ENCODE data around the gene C11orf86.
"Not testable (repeated sequence)": the region's sequence is repeated elsewhere in the genome, so short reads cannot be mapped to it uniquely, and the experiment has no call there.

The C11orf86 gene

DNA sequence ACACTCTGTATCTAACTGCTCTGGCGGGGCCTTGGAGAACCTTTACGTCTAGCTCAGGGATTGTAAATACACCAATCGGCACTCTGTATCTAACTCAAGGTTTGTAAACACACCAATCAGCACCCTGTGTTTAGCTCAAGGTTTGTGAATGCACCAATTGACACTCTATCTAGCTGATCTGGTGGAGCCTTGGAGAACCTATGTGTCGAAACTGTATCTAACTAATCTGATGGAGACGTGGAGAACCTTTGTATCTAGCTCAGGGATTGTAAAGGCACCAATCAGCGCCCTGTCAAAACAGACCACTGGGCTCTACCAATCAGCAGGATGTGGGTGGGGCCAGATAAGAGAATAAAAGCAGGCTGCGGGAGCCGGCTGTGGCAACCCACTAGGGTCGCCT is 14.3 kb downstream of the C11orf86 start:
- not testable (repeated sequence) for DNase-seq (ENCODE audit: low read depth in 2 of 2)

DNA sequence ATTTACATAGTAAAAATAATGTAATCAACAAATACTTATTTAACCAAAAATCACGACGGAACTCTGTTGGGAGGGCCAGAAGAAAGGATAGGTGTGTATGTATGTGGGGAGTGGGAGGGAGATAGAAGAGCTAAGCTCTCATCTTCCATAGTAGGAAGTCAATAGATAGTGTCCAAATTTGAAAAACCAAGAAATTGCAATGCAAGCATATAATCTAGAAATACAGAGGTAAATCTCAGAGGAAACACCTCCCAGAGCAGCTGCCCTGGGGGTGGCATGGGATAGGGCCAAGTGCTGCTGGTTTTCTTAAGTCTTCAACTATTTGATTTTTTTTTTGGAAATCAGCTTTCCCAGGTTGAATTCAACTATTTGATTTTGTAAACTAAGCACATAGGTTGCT is 16.9 kb downstream of the C11orf86 start:
- DNase-seq (ENCODE audit: low read depth in 2 of 2): no peak

DNA sequence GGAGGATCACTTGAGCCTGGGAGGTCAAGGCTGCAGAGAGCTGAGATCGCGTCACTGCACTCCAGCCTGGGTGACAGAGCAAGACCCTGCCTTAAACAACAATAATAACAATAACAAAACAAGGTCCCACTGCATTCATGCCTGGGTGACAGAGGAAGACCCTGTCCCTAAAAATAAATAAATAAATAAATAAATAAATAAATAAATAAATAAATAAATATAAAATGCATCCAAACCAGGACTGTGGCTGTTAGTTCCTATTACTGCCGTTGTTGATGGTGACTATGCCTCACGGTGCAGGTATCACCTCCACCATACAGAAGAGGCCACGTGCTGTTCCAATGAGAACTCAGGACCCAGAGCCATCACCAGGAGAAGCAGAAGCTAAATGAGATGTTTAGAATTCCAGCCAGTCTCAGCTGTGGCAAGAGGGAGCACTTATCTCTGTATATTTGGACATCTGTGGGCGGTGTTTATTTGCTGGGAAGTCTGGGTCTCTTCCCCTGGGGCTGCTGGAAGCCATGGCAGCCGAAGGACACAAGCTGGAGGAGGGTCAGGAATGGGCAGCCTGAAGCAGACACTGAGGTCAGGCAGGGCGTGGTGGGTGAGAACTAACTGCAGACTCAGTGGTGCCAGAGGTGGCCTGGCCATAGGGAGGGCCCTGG is 21.6 kb downstream of the C11orf86 start:
- no peak for DNase-seq (ENCODE audit: low read depth in 2 of 2)

DNA sequence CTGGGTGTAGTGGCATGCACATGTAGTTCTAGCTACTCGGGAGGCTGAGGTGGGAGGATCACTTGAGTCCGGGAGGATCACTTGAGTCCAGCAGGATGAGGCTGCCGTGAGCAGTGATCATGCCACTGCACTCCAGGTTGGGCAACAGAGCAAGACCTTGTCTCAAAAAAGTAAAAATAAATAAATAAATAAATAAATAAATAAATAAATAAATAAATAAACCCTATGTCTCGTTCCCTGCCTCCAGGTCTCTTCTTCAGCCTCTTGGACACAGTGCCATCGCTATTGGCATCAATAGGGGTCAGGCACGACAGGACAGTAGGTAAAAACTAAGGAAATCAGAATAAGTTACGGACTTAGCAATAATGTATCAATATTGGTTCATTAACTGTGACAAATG is 24.5 kb downstream of the C11orf86 start:
- no peak for DNase-seq (ENCODE audit: low read depth in 2 of 2)

- DNase-seq (ENCODE audit: low read depth in 2 of 2): no peak
Measured at GRCh38 chr11:67001332-67001731, 26.2 kb downstream of the C11orf86 start.

DNA sequence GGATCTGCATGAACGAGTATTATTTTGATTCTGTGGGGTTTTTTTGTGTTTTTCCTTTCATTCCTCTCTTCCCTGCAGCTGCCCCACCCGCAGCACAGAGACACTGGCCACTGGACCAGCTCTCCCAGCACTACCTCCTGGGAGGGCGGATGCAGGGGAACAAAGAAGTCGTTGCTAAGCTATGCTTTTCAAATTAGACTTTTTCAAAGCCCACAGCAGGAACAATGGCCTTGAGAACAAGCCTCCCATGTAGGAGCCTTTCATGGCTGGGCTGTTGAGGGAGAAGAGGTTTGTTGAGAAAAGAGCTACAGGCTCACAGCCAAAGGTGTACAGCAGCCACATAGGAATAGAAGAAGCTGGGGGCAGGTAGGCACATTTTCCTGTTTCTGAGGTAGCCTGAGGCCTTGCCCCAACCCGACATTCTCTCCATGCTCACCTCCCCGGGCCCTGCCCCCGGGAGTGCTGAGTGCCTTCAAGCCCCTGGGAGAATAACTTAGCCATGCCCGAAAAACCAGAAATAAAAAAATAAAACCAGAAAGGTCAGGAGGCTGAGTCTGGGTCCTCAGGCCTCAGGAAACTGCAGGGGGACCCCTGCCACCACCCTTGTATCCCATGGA is 27.3 kb downstream of the C11orf86 start:
- DNase-seq (ENCODE audit: low read depth in 2 of 2): no peak

- DNase-seq (ENCODE audit: low read depth in 2 of 2): no peak
Measured at GRCh38 chr11:67002921-67003411, 27.9 kb downstream of the C11orf86 start.

GRCh38 chr11:67005200-67005599 is 30.1 kb downstream of the C11orf86 start:
- DNase-seq (ENCODE audit: low read depth in 2 of 2): not testable (repeated sequence)

DNA sequence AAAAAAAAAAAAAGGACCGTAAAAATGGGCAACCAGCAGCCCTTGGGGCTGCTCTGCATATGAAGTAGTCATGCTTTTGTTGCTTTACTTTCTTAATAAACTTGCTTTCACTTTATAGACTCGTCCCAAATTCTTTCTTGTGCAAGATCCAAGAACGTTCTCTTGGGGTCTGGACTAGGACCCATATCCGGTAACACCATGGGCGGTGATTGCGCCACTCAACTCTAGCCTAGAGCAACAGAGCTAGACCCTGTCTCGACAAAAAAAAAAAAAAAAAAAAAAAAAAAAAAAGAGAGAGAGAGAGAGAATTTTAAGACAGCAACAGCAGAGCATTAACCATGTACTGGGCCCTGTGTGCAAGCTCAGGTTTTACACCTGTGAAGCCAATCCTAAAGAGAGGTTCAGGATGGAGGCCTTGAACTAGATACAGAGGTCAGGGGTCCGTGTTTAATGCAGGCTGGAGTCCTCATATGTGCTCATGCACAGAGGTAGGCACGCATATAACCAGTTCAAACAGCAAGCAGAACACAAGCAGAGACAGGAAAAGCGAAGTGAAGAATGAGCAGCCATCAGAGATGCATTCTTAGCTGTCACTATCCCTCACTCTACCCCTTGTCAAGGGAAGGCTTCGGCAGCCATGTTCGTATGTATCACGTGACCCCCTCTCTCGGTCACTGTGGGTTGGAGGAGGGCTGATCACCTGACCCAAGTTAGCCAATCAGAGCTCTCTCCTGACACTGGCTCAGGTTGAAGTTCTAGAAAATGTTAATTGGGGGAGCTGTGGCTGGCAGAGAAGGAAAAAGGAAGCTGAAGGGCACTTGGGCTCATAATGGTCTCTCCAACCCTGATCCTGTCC is 31.2 kb downstream of the C11orf86 start:
- DNase-seq (ENCODE audit: low read depth in 2 of 2): no peak

DNA sequence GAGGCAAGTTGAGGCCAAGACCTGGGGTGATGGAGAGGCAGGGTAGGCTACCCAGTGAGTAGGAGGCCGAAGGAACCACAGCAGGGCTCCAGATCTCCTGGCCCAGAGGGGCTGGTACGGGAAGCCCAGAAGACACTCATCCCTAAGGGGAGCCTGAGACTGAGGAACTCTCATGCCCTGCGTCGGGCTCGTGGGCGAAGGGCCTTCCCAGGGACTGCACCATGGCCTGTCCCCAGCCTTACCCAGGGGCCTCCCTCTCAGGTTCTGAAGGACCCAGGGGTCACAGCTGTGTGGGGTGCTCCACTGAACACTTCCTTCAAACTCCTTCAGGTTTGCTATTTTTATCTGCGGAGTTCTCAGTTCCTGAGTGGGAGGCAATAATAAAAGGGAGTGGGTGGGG is 32.0 kb downstream of the C11orf86 start:
- DNase-seq (ENCODE audit: low read depth in 2 of 2): no peak

DNA sequence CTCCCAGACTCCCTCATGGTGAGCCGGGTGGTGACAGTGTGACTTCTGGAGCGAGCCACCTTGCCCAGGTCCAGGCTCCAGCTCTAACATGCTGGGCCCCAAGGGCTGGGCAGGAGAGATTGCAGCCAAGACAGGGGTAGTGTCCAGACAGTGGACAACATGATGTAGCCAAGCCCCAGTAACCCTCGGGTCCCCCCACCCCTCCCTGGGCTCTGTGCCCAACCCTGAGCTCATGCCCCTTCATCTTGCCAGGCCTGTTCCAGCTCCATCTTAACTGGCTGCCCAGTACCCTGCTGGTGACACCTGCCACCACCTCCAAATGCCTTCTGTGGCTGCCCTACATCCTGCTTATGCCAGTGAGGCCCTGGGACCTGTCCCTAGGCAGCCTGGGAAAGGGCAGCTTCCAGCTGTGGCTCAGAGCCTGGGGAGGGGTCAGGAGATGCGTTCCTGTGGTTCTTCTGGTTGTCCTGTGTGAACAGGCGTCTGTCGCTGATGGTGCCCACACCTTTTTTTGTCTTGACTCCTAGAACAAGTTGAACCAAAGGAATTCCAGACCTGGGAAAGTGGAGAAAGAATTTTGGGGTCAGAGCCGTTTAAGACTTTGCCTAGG is 35.3 kb downstream of the C11orf86 start:
- no peak for DNase-seq (ENCODE audit: low read depth in 2 of 2)

- no peak for DNase-seq (ENCODE audit: low read depth in 2 of 2)
Measured at GRCh38 chr11:67013511-67014045, 38.5 kb downstream of the C11orf86 start.

DNA sequence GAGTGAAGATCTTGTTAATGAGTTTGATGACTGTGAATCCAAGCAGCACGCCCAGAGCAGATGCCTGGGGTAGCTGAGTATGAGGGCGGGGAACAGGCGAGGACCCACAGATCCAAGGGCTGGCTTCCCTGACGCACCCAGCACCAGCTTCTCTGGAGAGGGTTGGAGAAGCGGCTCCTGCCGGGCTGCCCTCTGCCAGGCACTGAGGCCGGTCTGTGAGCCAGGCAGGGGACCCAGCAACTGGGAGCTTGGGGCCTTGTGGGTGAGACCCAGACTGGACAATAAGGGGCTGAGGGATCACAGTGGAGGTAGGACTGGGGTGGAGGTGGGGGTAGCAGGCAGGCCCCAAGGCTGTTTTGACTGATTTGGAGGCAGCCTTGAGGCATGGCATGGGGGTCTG is 39.2 kb downstream of the C11orf86 start:
- DNase-seq (ENCODE audit: low read depth in 2 of 2): no peak

DNA sequence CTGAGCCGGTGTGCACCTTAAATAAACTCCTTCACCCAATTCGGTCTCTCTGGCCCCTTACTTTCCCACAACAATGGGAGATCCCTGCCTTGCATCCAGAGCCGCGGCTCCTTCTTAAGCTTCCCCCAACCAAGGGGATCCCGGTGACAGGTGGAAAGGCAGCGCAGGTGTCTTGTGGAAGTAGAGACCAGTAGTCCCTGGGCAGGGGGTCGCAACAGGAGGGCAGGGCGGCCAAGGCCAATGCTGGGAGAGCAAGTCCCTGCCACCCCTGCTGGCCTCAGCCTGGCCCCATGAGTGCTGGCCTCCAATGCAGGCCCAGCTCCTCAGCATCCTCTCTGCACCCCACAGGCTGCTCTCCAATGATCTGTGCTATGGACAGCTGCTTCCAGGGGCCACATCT is 39.9 kb downstream of the C11orf86 start:
- DNase-seq (ENCODE audit: low read depth in 2 of 2): no peak

- DNase-seq (ENCODE audit: low read depth in 2 of 2): no peak
Measured at GRCh38 chr11:67016550-67016949, 41.4 kb downstream of the C11orf86 start.

DNA sequence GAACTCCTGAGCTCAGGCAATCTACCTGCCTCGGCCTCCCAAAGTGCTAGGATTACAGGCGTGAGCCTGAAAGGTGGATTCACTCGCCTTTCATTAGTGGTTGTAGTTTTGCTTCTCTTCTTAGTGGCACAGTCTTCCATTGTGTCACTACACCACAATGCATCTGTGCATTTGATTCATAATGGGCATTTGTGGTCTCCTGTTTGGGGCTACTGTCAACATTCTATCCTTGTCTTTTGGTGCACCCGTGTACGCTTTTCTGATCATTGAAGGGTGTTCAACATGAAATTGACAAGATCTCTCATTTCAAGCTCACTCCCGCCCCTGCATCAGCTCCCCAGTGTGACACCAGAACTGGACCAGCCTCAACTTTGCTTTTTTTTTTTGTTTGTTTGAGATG is 45.8 kb downstream of the C11orf86 start:
- DNase-seq (ENCODE audit: low read depth in 2 of 2): no peak

- no peak for DNase-seq (ENCODE audit: low read depth in 2 of 2)
Measured at GRCh38 chr11:67022341-67022933, 47.3 kb downstream of the C11orf86 start.

DNA sequence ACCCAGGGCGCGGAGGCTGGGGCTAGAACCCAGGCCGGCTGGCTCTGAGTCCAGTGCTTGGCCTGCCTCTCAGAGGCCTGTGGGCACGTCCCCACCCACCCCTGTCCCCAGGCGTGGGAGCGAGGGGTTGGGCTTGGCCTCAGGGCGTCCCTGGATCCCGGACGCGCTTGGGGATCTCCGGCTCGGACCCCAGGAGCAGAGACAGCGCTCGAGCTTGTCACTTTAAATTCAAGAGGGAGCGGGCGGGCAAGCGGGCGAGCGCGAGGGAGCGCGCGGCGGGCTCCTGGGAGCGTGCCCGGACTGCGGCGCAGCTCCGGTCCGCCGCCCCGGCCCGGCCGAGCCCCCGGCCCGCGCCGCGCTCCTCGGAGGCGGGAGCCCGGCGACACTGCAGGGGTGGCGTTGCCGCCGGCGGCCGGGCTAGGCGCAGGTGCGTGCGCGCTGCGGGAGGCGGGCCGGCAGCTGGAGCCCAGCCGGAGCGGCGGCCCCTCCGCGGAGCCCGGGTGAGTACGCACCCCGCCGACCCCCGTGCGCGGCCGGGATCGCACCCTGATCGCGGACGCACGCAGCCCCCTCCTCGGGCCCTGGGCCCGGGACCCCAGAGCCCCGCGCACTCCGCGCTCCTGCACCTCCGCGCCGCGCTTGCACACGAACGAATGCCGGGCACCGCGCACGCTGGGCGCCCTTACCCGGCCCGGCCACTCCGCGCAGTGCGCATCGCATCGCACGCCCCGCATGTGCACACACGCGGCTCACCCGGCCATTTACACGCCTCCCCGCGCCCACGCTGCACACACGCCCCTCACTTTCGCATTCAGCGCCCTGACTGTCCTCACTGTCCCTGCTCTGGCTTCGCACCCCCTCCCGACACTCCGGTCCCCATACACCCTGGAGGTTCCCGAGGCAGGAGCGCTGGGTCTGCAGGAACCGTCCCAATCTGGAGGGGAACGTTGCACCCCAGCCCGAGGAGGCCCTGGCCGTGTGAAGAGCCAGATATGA is 48.2 kb downstream of the C11orf86 start, which contains the start of gene SYT12:
TSS of gene SYT12 (plus strand) at position 174 of the 996 bp plus-strand sequence. CDS start 7,011 bp downstream, outside the sequence.
- no peak for DNase-seq (ENCODE audit: low read depth in 2 of 2)

- DNase-seq (ENCODE audit: low read depth in 2 of 2): no peak
Measured at GRCh38 chr11:67023957-67024353, 48.9 kb downstream of the C11orf86 start.

GRCh38 chr11:67024410-67024809 is 49.3 kb downstream of the C11orf86 start:
- peak in 1 of 2 donors; percentile 12 for DNase-seq (ENCODE audit: low read depth in 2 of 2)
